MM.1S (cell line): ENCODE measurements around the gene APC2.
"Not testable (repeated sequence)": the region's sequence is repeated elsewhere in the genome, so short reads cannot be mapped to it uniquely, and the experiment has no call there.

Experiments used
- DNase-seq: peaks from one replicate; pipeline ENCODE4 v3.0.0-alpha.2; 2015
- H2AFZ ChIP-seq: fragments of 300-600 bp; sonication (generic); 2 replicates; pipeline ENCODE4 v1.6.0; 2016; ENCODE audit warnings: antibody characterized with exemption, low read length
- H3F3A ChIP-seq: fragments of 300-600 bp; sonication (generic); 2 replicates; pipeline ENCODE4 v1.6.1; 2016; ENCODE audit warnings: mild to moderate bottlenecking, antibody characterized with exemption, low read length, moderate library complexity, mixed read lengths; ENCODE audit not compliant: insufficient read depth
- H3K27ac ChIP-seq: fragments of 300-600 bp; sonication (generic); 2 replicates; pipeline ENCODE4 v1.5.1; 2016; ENCODE audit warnings: mild to moderate bottlenecking, low read length
- H3K27me3 ChIP-seq: fragments of 300-600 bp; sonication (generic); replicated peaks from 2 replicates; pipeline ENCODE4 v1.6.0; 2016; ENCODE audit warnings: low read length; ENCODE audit not compliant: insufficient read depth
- H3K36me3 ChIP-seq: fragments of 300-600 bp; sonication (generic); replicated peaks from 2 replicates; pipeline ENCODE4 v1.6.1; 2016; ENCODE audit warnings: mild to moderate bottlenecking, low read length, mixed read lengths; ENCODE audit not compliant: insufficient read depth
- H3K4me1 ChIP-seq: fragments of 300-600 bp; sonication (generic); 2 replicates; pipeline ENCODE4 v1.6.1; 2016; ENCODE audit warnings: low read length, mixed read lengths
- H3K4me2 ChIP-seq: fragments of 300-600 bp; sonication (generic); 2 replicates; pipeline ENCODE4 v1.6.0; 2016; ENCODE audit warnings: low read depth, low read length
- H3K4me3 ChIP-seq: fragments of 300-600 bp; sonication (generic); 2 replicates; pipeline ENCODE4 v1.5.1; 2016; ENCODE audit warnings: low read length, mixed read lengths
- H3K79me2 ChIP-seq: fragments of 300-600 bp; sonication (generic); 2 replicates; pipeline ENCODE4 v1.6.1; 2016; ENCODE audit warnings: mixed run types, low read length, mixed read lengths
- H3K9ac ChIP-seq: fragments of 300-600 bp; sonication (generic); 2 replicates; pipeline ENCODE4 v1.6.1; 2016; ENCODE audit warnings: low read length, mixed read lengths
- H3K9me2 ChIP-seq: fragments of 300-600 bp; sonication (generic); replicated peaks from 2 replicates; pipeline ENCODE4 v1.6.1; 2016; ENCODE audit warnings: mild to moderate bottlenecking, low read length, mixed read lengths; ENCODE audit not compliant: insufficient read depth
- H3K9me3 ChIP-seq: fragments of 300-600 bp; sonication (generic); replicated peaks from 2 replicates; pipeline ENCODE4 v1.6.1; 2016; ENCODE audit warnings: mild to moderate bottlenecking, low read length, mixed read lengths; ENCODE audit not compliant: insufficient read depth
- H4K20me1 ChIP-seq: fragments of 300-600 bp; sonication (generic); 2 replicates; pipeline ENCODE4 v1.6.1; 2016; ENCODE audit warnings: mild to moderate bottlenecking, low read length, moderate library complexity, mixed read lengths; ENCODE audit not compliant: insufficient read depth
- CTCF ChIP-seq: fragments of 300-600 bp; sonication (generic); IDR thresholded peaks from 2 replicates; pipeline ENCODE4 v1.5.1; 2016; ENCODE audit warnings: antibody characterized with exemption, low read length, mixed read lengths
- EZH2 ChIP-seq: fragments of 300-600 bp; sonication (generic); optimal IDR thresholded peaks from 2 replicates; pipeline ENCODE3; 2017; ENCODE audit warnings: low read depth, mild to moderate bottlenecking, antibody characterized with exemption, low read length, mixed read lengths
- EZH2phosphoT487 ChIP-seq: fragments of 300-600 bp; sonication (generic); IDR thresholded peaks from 2 replicates; pipeline ENCODE4 v1.6.1; 2018; ENCODE audit warnings: antibody characterized with exemption, low read length

Gene APC2

GRCh38 chr19:1437609-1438008 lies 12.3 kb upstream of the APC2 start:
- TF ChIP-seq EZH2phosphoT487 (no peak), CTCF (no peak), EZH2 (no peak)
- Histone ChIP-seq H3K36me3 (peaks cover 14% of the 10 kb centered on the region), H3K79me2 (peaks cover 48% of the 10 kb centered on the region), H2AFZ (no peak overlapping the region), H4K20me1 (peaks cover 22% of the 10 kb centered on the region), H3K9me2 (no peaks in the 10 kb centered on the region), H3K4me1 (peaks cover 31% of the 10 kb centered on the region), H3K9ac (no peak overlapping the region), H3K4me2 (peak overlapping the region; percentile 49), H3F3A (peaks cover 60% of the 10 kb centered on the region), H3K27me3 (no peaks in the 10 kb centered on the region), H3K9me3 (no peaks in the 10 kb centered on the region), H3K4me3 (no peak overlapping the region; the same call in 1 of the 2 replicates), H3K27ac (no peak overlapping the region)
- DNase-seq = no peak

DNA sequence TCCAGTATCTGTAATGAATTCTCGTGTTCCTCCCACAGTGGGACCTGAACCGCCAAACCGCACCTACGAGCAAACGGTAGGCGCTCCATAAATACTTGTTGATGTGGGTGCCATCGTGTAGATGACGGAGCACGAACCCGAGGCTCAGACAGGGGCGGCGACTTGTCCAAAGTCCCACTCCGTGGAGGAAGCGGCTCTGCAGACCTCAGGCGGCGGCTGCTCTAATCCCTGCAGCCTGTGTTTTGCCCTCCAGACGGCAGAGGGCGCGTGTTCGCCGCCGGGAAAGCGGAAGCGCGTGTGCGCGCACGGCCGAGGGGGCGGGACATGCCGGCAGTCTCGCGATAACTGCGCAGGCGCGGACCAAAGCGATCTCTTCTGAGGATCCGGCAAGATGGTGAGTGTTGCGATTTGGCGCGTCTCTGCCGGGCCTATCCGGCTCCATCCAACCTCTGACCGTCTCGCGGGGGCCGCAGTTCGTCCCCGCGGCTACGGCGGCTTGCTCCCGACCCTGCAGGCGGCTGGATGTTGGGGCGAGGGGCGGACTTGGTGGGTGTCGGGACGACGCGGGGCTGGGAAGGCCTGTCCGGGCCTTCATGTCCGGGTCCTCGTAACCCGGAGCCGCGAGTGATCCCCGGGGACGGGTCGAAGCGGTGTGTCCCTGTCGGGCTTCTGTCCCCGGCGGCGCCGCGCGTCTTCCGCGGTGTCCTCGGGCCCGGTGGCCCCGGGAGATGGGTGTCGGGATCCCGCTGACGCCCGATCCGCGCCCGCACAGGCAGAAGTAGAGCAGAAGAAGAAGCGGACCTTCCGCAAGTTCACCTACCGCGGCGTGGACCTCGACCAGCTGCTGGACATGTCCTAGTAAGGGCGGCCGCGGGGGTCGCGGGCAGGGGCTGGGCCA lies 11.6 kb upstream of the APC2 start, which contains the start of gene RPS15:
RPS15 (plus strand) TSS at position 362 of the 898 bp plus-strand sequence; CDS start at position 392, 30 bp downstream.
- TF ChIP-seq EZH2phosphoT487 (no peak), EZH2 (no peak), CTCF (peak; percentile 98)
- Histone ChIP-seq H3K9me2 (no peaks in the 10 kb centered on the region), H3K27me3 (no peaks in the 10 kb centered on the region), H3K4me1 (peaks cover 36% of the 10 kb centered on the region), H2AFZ (peak within 1 kb of the TSS; percentile 20; the same call in 1 of the 2 replicates), H3K9me3 (no peaks in the 10 kb centered on the region), H3K4me3 (peak within 1 kb of the TSS; percentile 78), H4K20me1 (peaks cover 22% of the 10 kb centered on the region), H3K79me2 (peaks cover 42% of the 10 kb centered on the region), H3K4me2 (peak within 1 kb of the TSS; percentile 56), H3K9ac (peak within 1 kb of the TSS; percentile 93), H3F3A (peaks cover 67% of the 10 kb centered on the region), H3K36me3 (peaks cover 14% of the 10 kb centered on the region), H3K27ac (peak within 1 kb of the TSS; percentile 58; the same call in 1 of the 2 replicates)
- DNase-seq = peak; percentile 98

GRCh38 chr19:1438933-1439354 lies 11.0 kb upstream of the APC2 start:
- Histone ChIP-seq H3K4me2 (peak overlapping the region; percentile 56), H3K9me2 (no peaks in the 10 kb centered on the region), H4K20me1 (peaks cover 22% of the 10 kb centered on the region), H3K36me3 (peaks cover 14% of the 10 kb centered on the region), H3K27ac (peak overlapping the region; percentile 58; the same call in 1 of the 2 replicates), H3K9ac (peak overlapping the region; percentile 93), H3K4me3 (peak overlapping the region; percentile 78), H3K27me3 (no peaks in the 10 kb centered on the region), H2AFZ (no peak overlapping the region), H3K79me2 (peaks cover 35% of the 10 kb centered on the region), H3K9me3 (no peaks in the 10 kb centered on the region), H3K4me1 (peaks cover 39% of the 10 kb centered on the region), H3F3A (peaks cover 73% of the 10 kb centered on the region)
- TF ChIP-seq CTCF = no peak
- DNase-seq = no peak

DNA sequence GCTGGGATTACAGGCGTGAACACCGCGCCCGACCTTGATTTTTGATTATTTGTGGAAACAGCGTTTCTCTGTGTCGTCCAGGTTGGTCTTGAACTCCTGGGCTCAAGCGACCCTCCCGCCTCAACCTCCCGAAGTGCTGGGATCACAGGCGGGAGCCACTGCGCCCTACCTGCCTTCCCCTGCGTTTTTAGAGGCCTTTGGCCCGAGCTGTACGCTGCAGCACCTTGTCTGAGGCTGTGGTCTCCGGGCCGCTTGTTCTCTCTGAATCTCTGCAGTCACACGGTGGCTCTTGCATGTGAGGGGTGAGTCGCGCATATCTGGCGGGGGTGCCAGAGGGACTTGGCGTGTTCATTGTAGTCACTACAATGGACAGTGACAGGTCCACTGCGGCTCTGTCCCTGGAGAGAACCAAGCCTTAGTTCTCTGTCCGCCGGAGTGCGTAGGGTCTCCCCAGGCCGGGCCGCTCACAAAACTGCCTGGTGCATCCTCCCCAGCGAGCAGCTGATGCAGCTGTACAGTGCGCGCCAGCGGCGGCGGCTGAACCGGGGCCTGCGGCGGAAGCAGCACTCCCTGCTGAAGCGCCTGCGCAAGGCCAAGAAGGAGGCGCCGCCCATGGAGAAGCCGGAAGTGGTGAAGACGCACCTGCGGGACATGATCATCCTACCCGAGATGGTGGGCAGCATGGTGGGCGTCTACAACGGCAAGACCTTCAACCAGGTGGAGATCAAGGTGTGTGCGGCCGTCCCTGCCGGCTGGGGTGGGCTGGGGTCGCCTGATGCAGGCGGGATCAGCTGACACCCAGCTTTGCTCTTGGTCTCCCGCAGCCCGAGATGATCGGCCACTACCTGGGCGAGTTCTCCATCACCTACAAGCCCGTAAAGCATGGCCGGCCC lies 10.2 kb upstream of the APC2 start:
- H2AFZ ChIP-seq, H3K9me3 ChIP-seq, DNase-seq, H3K9me2 ChIP-seq, H3K27me3 ChIP-seq, H3K27ac ChIP-seq: not testable (repeated sequence)
- Histone ChIP-seq H3K79me2 (peaks cover 32% of the 10 kb centered on the region), H3K9ac (peak overlapping the region; percentile 93), H3K4me2 (peak overlapping the region; percentile 56), H3K4me1 (peaks cover 44% of the 10 kb centered on the region), H3F3A (peaks cover 75% of the 10 kb centered on the region), H3K36me3 (peaks cover 14% of the 10 kb centered on the region), H3K4me3 (peak overlapping the region; percentile 78), H4K20me1 (peaks cover 22% of the 10 kb centered on the region)
